H1 (cell line): Measurements from ENCODE around the gene FCRL6. TPM values are rescaled to one million over a fixed set of nuclear protein-coding genes. Genes with fewer than 3 reads are reported as not detected.

Source experiments
- CTCF ChIA-PET: fragments of 300-600 bp; sonication (Branson Sonifier 250); formaldehyde crosslinking; loops from one replicate; lab custom pipeline; 2021; ENCODE audit not compliant: partially characterized antibody; lab: Charles Lee
- POLR2A ChIA-PET: fragments of 300-600 bp; sonication (Branson Sonifier 250); formaldehyde crosslinking; loops from one replicate; lab custom pipeline; 2021; ENCODE audit warnings: inconsistent platforms; ENCODE audit not compliant: partially characterized antibody; lab: Charles Lee
- DNase-seq, 2 experiments: peaks; one replicate each; pipeline versions ENCODE4 v3.0.0 to v3.0.0-alpha.2; 2010 to 2022; ENCODE audit warnings: low spot score in 2 of 2, low read depth in 1 of 2, mixed read lengths in 1 of 2
- FAIRE-seq: peaks from 2 replicates; lab custom pipeline; 2011; peaks lifted over from hg19 to GRCh38; lab: Jason Lieb, UNC
- H2AFZ ChIP-seq: 2 replicates; pipeline ENCODE4 v1.8.1; 2012; ENCODE audit warnings: low read length, inconsistent platforms
- H2AK5ac ChIP-seq: 2 replicates; pipeline ENCODE4 v1.6.1; 2013; ENCODE audit warnings: low read depth, low read length
- H2BK120ac ChIP-seq: replicated peaks from 2 replicates; pipeline ENCODE3; 2013; ENCODE audit warnings: low read depth, low read length, inconsistent platforms
- H2BK12ac ChIP-seq: 2 replicates; pipeline ENCODE4 v1.6.1; 2013; ENCODE audit warnings: low read depth, low read length
- H2BK15ac ChIP-seq: 2 replicates; pipeline ENCODE4 v1.6.1; 2013; ENCODE audit warnings: low read length
- H2BK20ac ChIP-seq: 2 replicates; pipeline ENCODE4 v1.6.1; 2013; ENCODE audit warnings: low read length
- H2BK5ac ChIP-seq: 2 replicates; pipeline ENCODE4 v1.6.1; 2013; ENCODE audit warnings: low read depth, low read length
- H3K14ac ChIP-seq: 2 replicates; pipeline ENCODE4 v1.6.1; 2013; ENCODE audit warnings: inconsistent platforms; ENCODE audit not compliant: insufficient read length
- H3K18ac ChIP-seq: 2 replicates; pipeline ENCODE4 v1.6.1; 2013; ENCODE audit warnings: low read length; ENCODE audit errors: extremely low read depth
- H3K23ac ChIP-seq: 2 replicates; pipeline ENCODE4 v1.6.1; 2013; ENCODE audit warnings: inconsistent platforms; ENCODE audit not compliant: insufficient read length
- H3K23me2 ChIP-seq: 2 replicates; pipeline ENCODE4 v1.6.1; 2013; ENCODE audit warnings: low read depth, low read length
- H3K27ac ChIP-seq: 2 replicates; pipeline ENCODE4 v1.6.1; 2011; ENCODE audit warnings: low read depth, low read length, inconsistent platforms
- H3K27me3 ChIP-seq, 4 experiments: replicated peaks in 1 of 4; 1 replicate in 1 of 4; 2 replicates in 3 of 4; pipeline versions ENCODE4 v1.6.1 to v1.8.1; 2011 to 2013; ENCODE audit warnings: low read length in 3 of 4, mild to moderate bottlenecking in 3 of 4, inconsistent platforms in 2 of 4, mixed read lengths in 2 of 4, moderate library complexity in 1 of 4; ENCODE audit not compliant: control insufficient read depth in 3 of 4, insufficient read depth in 3 of 4; ENCODE audit errors: extremely low read depth in 1 of 4
- H3K36me3 ChIP-seq, 4 experiments: 2 replicates each; pipeline versions ENCODE4 v1.6.1 to v1.8.1; 2011 to 2013; ENCODE audit warnings: mild to moderate bottlenecking in 4 of 4, low read length in 3 of 4, moderate library complexity in 2 of 4, control low read depth in 1 of 4, inconsistent platforms in 1 of 4; ENCODE audit not compliant: insufficient read depth in 4 of 4, control insufficient read depth in 2 of 4
- H3K4ac ChIP-seq: replicated peaks from 2 replicates; pipeline ENCODE3; 2013; ENCODE audit warnings: low read length, low read depth, mixed read lengths, inconsistent platforms; ENCODE audit not compliant: insufficient read length
- H3K4me1 ChIP-seq, 4 experiments: replicated peaks in 1 of 4; 1 replicate in 1 of 4; 2 replicates in 3 of 4; pipeline versions ENCODE4 v1.6.1 to v1.8.1; 2011 to 2013; ENCODE audit warnings: low read length in 3 of 4, inconsistent platforms in 2 of 4, mixed read lengths in 1 of 4; ENCODE audit not compliant: insufficient read depth in 4 of 4, control insufficient read depth in 3 of 4
- H3K4me2 ChIP-seq, 2 experiments: 2 replicates each; pipeline versions ENCODE4 v1.6.1 to v1.8.1; 2011 to 2013; ENCODE audit warnings: low read depth in 2 of 2, low read length in 2 of 2, control low read depth in 1 of 2, inconsistent platforms in 1 of 2, mild to moderate bottlenecking in 1 of 2; ENCODE audit not compliant: insufficient read depth in 1 of 2
- H3K4me3 ChIP-seq, 4 experiments: fragments of 200-600, 300-600 bp in 1 of 4; sonication (generic), shearing (Covaris generic), sonication (Bioruptor Twin) in 1 of 4; 2 replicates each; pipeline versions ENCODE4 v1.5.1 to v1.8.1; 2011 to 2016; ENCODE audit warnings: low read length in 4 of 4, low read depth in 3 of 4, control low read depth in 2 of 4, inconsistent platforms in 2 of 4, mild to moderate bottlenecking in 2 of 4, mixed read lengths in 1 of 4, moderate library complexity in 1 of 4; ENCODE audit not compliant: insufficient read depth in 2 of 4; ENCODE audit errors: extremely low read depth in 1 of 4
- H3K56ac ChIP-seq: replicated peaks from 2 replicates; pipeline ENCODE3; 2013; ENCODE audit warnings: low read depth, mild to moderate bottlenecking, mixed read lengths, low read length, inconsistent platforms; ENCODE audit not compliant: insufficient read length
- H3K79me1 ChIP-seq: 2 replicates; pipeline ENCODE4 v1.6.1; 2013; ENCODE audit warnings: low read depth, low read length, control low read depth
- H3K79me2 ChIP-seq, 2 experiments: 2 replicates each; pipeline versions ENCODE4 v1.6.1 to v1.8.1; 2012 to 2013; ENCODE audit warnings: low read length in 2 of 2, mild to moderate bottlenecking in 2 of 2, inconsistent platforms in 1 of 2; ENCODE audit not compliant: insufficient read depth in 2 of 2, control insufficient read depth in 1 of 2
- H3K9ac ChIP-seq, 4 experiments: replicated peaks in 1 of 4; 1 replicate in 1 of 4; 2 replicates in 3 of 4; pipeline versions ENCODE4 v1.6.1 to v1.8.1; 2011 to 2013; ENCODE audit warnings: low read depth in 3 of 4, low read length in 3 of 4, control low read depth in 2 of 4, mild to moderate bottlenecking in 2 of 4, moderate library complexity in 2 of 4, inconsistent platforms in 1 of 4; ENCODE audit errors: extremely low read depth in 1 of 4
- H3K9me3 ChIP-seq, 2 experiments: 2 replicates each; pipeline versions ENCODE4 v1.6.1 to v1.8.1; 2012 to 2013; ENCODE audit warnings: mild to moderate bottlenecking in 2 of 2, moderate library complexity in 2 of 2, control low read depth in 1 of 2, inconsistent platforms in 1 of 2, low read depth in 1 of 2, low read length in 1 of 2, mixed read lengths in 1 of 2; ENCODE audit not compliant: insufficient read depth in 2 of 2
- H4K20me1 ChIP-seq, 2 experiments: replicated peaks in 1 of 2; 2 replicates each; pipeline versions ENCODE3 to v1.8.1; 2011 to 2013; ENCODE audit warnings: inconsistent platforms in 2 of 2, low read length in 2 of 2, mild to moderate bottlenecking in 1 of 2; ENCODE audit not compliant: insufficient read depth in 2 of 2, control insufficient read depth in 1 of 2
- H4K5ac ChIP-seq: 2 replicates; pipeline ENCODE4 v1.6.1; 2013; ENCODE audit warnings: low read length, low read depth, mixed read lengths, inconsistent platforms; ENCODE audit not compliant: insufficient read length
- H4K8ac ChIP-seq: 2 replicates; pipeline ENCODE4 v1.8.0; 2013; ENCODE audit warnings: mild to moderate bottlenecking, moderate library complexity, low read length, inconsistent platforms; ENCODE audit not compliant: insufficient read depth; ENCODE audit errors: extremely low read depth
- H4K91ac ChIP-seq: replicated peaks from 2 replicates; pipeline ENCODE3; 2013; ENCODE audit warnings: low read length, mixed read lengths, inconsistent platforms; ENCODE audit not compliant: insufficient read length
- ASH2L ChIP-seq: fragments of 200-600, 300-600 bp; sonication (generic); IDR thresholded peaks from one replicate; pipeline ENCODE4 v1.7.1; 2017; ENCODE audit warnings: low read length
- MAX ChIP-seq: IDR thresholded peaks from 2 replicates; pipeline ENCODE4 v1.6.1; 2012; ENCODE audit warnings: inconsistent platforms
- RFX5 ChIP-seq: IDR thresholded peaks from 2 replicates; pipeline ENCODE4 v1.6.1; 2011; ENCODE audit warnings: low read depth, low read length, improper control_type of control experiment, borderline replicate concordance
- SP1 ChIP-seq: IDR thresholded peaks from 2 replicates; pipeline ENCODE4 v1.6.1; 2011; ENCODE audit warnings: low read depth, low read length
- WGBS, 2 experiments: shearing (Covaris generic) in 1 of 2; methylation state at CpG; one replicate each; pipeline versions ENCODE4 v1.1.6 to v1.1.7; 2013 to 2015; ENCODE audit warnings: low lambda C conversion rate in 2 of 2, mixed read lengths in 2 of 2, inconsistent platforms in 1 of 2, low coverage in 1 of 2, missing lambda C conversion rate in 1 of 2; ENCODE audit not compliant: insufficient replicate concordance in 2 of 2, insufficient coverage in 1 of 2, insufficient read length in 1 of 2; ENCODE audit errors: extremely low coverage in 1 of 2, missing lambda C conversion rate in 1 of 2; 5-methylcytosine and 5-hydroxymethylcytosine counted together
- polyA plus RNA-seq, 7 experiments: library from polyadenylated mRNA; depleted of rRNA in 3 of 7; stranded (reverse) in 5 of 7; unstranded in 2 of 7; fragments of >200 nt in 5 of 7; fragments of 200-250 nt in 2 of 7; gene quantifications; 1 replicate in 5 of 7; 2 replicates in 1 of 7; 4 replicates in 1 of 7; pipeline versions ENCODE4 v1.2.1 to v1.2.3, GENCODE V29; 2011 to 2013; ENCODE audit warnings: missing spikeins in 2 of 7, mixed read lengths in 2 of 7
- total RNA-seq: library from RNA; stranded (reverse); fragmentation: NEBNext Ultra II Directional; extraction: Animal tissue kit (Norgen Biotek cat#: 25700); gene quantifications from 2 replicates; pipeline ENCODE4 v1.2.1, GENCODE V29; 2021

The FCRL6 gene
- total and polyA plus RNA-seq, 2 of the 8 experiments (the other 6 are each of a cell fraction or from before 2014, with no cell fraction given): not detected

- no peak overlapping the region for H4K91ac ChIP-seq
- no peak overlapping the region for H2AFZ ChIP-seq
- no peak overlapping the region for H4K5ac ChIP-seq
- H2BK20ac ChIP-seq: no peak overlapping the region
- FAIRE-seq (no peak), DNase-seq (no peak)
- no peak overlapping the region for H3K18ac ChIP-seq
- 88% methylated on average over 2 of the region's 2 CpGs; no CpG with 5 or more reads in 1 of the 2 experiments for WGBS, 2 experiments
- H3K4me3 ChIP-seq: no peak overlapping the region
- H3K14ac ChIP-seq: no peak overlapping the region
- no peak overlapping the region for H3K56ac ChIP-seq
- H3K23me2 ChIP-seq: no peaks in the 10 kb centered on the region
- no peak overlapping the region for H3K4me2 ChIP-seq
- no peak overlapping the region for H2BK12ac ChIP-seq
- no peak overlapping the region for H3K4ac ChIP-seq
- no peak overlapping the region for H2BK15ac ChIP-seq
- no peaks in the 10 kb centered on the region for H3K36me3 ChIP-seq
- peaks cover 0 to 2% (median 0%) of the 10 kb centered on the region in 4 experiments; a peak in 2 of 7 replicates for H3K4me1 ChIP-seq
- ChIA-PET CTCF (interaction anchor here (1.0 to 14.8 kb wide), 4 partner anchors 13 to 66 kb away, joined by 3 to 111 read pairs (median 10); no protein-coding TSS in a partner anchor), POLR2A (interaction anchor here (0.6 kb wide), 1 partner anchor 21 kb away, joined by 3 read pairs; no protein-coding TSS in a partner anchor)
- H3K27me3 ChIP-seq: no peaks in the 10 kb centered on the region; a peak in 2 of 7 replicates
- H2BK120ac ChIP-seq: no peak overlapping the region
- H3K27ac ChIP-seq: no peak overlapping the region
- no peak overlapping the region for H3K9ac ChIP-seq
- no peak overlapping the region for H2AK5ac ChIP-seq
- H3K23ac ChIP-seq: no peak overlapping the region
- H4K20me1 ChIP-seq: no peaks in the 10 kb centered on the region
- no peak overlapping the region for H2BK5ac ChIP-seq
- no peak for TF ChIP-seq ASH2L
- TF ChIP-seq MAX: no peak
- no peak for TF ChIP-seq SP1
- no peak for TF ChIP-seq RFX5
- H3K79me2 ChIP-seq: no peaks in the 10 kb centered on the region
- no peak overlapping the region for H4K8ac ChIP-seq
- H3K9me3 ChIP-seq: no peaks in the 10 kb centered on the region
- no peaks in the 10 kb centered on the region for H3K79me1 ChIP-seq
These were observed 62.1 kb downstream of the FCRL6 start for GRCh38 chr1:159864262-159864661.
